GM21529 (cell line): Measurements from ENCODE around the gene LMCD1.

Experiments used
- ATAC-seq: cut with Tn5 transposase; IDR thresholded peaks from one replicate; pipeline ENCODE4 v1.9.1; 2021; ENCODE audit not compliant: unreplicated experiment

Gene LMCD1

GRCh38 chr3:8581806-8582445 is 80.3 kb downstream of the LMCD1 start:
- ATAC-seq, result no peak

DNA sequence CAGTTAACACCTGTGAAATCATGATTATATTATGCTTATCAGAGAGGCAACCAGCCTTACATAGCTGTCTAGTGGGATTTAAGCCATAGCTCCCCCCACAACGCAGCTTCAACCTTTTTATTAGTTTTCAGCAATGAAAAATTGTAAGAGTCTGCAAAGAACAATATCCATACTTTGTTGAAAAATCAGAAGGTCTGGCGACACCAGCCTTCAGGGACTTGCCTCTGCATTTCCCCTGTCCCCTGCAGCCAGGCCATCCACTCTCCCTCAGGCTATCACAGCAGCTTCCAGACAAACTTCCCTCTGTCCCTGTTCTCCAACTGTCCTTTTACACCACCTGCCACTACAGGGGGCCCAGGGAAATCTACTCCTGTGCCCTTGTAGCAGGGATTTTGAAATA is 83.0 kb downstream of the LMCD1 start:
- ATAC-seq, result no peak

DNA sequence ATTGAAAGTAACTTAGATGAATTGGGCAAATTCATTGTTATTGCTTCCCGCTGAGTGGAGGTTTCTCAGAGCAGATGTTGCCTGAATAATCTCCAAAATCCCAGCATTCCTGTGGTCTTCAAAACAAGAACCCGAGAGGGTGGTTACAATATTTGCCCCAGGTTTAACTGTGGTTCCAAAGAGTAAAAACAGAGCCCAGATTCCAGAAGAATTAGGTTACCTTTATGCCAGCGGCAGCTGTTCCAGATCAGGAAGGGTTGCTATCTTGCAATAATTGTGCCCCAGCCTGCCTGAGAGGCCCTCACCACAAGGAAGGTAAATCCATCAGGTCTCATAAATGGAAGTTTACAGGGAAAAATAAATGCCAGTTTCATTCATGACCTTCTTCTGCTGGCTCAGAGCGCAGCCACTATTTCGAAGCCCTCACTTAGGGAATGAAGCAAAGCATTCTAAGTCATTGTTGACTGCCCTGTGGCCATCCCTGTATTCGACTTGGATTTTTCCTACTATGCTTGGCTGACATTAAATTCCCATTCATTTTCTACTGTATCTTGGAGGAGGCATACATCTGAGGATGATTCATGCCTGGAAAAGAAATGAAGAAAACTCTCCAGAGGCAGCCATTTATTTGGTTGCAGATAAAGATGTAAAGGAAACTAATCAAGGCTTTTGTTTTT is 88.4 kb downstream of the LMCD1 start:
- no peak for ATAC-seq

DNA sequence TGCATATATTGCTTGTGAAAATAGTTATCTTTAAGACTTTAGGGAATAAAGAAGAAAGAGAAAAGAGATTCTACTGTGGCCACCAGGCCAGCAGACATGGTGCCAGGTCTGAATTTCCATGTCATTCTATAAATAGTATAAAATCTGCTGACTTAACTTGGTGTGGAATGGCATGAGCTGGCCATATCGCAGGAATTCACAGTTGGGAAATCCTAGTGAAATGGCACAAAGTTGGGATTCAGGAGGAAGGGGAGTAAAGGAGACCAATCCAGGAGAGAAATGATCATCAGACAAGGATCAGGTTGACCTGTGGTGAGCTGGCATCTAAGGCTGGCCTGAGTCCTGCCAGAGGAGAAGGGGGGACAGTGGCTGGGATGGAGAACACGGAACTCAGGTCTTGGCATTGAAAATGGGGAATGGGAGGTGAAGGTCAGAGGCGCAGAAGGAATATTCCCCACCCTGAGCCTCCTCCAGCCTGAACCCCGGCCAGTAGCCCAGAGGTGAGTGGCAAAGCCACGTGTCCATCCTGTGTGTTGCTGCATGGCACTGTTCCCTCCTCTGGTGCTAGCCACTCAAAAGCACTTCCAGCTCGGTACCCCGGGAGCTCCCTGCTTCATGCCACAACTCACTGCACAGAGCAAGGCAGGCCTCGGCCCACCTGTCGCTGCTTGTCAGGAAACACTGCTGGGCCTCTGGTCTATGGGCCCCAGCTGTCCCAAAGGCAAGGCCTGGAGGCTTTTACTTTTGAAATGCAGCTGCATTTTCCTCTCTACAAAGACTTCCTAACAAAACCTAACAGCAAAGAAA is 91.6 kb downstream of the LMCD1 start:
- no peak for ATAC-seq

DNA sequence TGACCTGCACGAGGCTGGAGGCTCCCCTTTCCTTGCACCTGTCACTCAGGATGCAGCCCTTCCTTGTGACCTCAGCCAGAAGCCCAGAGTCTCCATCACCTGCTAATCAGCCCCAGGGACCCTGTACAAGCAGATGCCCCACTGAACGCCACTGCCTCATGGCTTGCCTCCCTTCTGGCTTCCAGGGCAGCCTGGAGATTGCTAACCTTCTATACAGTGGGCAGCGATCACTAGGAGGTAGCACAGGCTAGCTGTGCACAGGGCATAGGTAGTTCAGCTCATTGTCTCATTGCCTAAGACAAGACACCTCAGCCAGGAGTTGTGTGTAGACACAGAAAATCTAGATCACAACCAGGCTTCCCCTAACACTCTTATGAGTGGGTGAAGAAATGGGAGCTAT is 93.6 kb downstream of the LMCD1 start:
- no peak for ATAC-seq

GRCh38 chr3:8595695-8596115 is 94.1 kb downstream of the LMCD1 start:
- no peak for ATAC-seq

GRCh38 chr3:8596321-8597218 is 94.9 kb downstream of the LMCD1 start:
- ATAC-seq, result no peak

GRCh38 chr3:8597219-8597853 is 95.7 kb downstream of the LMCD1 start:
- ATAC-seq, result no peak

GRCh38 chr3:8599146-8599545 is 97.5 kb downstream of the LMCD1 start:
- ATAC-seq, result no peak

GRCh38 chr3:8600457-8600856 is 98.8 kb downstream of the LMCD1 start:
- no peak for ATAC-seq

GRCh38 chr3:8603115-8603710 is 101.6 kb downstream of the LMCD1 start:
- no peak for ATAC-seq

- ATAC-seq, result no peak
These were observed 102.4 kb downstream of the LMCD1 start for GRCh38 chr3:8604006-8604405.

GRCh38 chr3:8604988-8605387 is 103.4 kb downstream of the LMCD1 start:
- ATAC-seq, result no peak

DNA sequence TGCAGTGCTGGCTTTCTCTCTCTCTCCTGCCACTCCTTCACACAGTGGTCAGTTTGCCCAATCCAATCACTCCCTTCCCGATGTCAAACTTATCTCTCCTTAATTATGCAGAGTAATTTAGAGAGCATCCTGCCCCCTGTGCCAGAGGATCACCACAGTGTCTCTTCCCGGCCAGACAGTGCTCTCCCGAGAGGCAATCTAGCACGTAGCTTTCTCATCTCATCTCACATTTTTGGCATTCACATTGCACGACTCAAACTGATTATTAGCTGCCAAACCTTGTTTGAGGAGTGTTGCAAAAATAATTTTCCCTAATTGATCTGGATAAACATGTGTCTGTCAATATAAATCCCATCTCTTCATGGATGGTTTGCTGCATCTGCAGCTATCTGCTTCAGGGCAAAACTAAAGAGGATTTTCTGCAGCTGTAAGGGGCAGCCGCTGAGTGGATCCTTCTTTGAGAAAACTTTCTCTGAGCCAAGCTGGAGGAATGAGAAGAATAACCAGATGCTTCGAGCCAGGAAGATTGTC is 105.1 kb downstream of the LMCD1 start:
- ATAC-seq, result no peak

DNA sequence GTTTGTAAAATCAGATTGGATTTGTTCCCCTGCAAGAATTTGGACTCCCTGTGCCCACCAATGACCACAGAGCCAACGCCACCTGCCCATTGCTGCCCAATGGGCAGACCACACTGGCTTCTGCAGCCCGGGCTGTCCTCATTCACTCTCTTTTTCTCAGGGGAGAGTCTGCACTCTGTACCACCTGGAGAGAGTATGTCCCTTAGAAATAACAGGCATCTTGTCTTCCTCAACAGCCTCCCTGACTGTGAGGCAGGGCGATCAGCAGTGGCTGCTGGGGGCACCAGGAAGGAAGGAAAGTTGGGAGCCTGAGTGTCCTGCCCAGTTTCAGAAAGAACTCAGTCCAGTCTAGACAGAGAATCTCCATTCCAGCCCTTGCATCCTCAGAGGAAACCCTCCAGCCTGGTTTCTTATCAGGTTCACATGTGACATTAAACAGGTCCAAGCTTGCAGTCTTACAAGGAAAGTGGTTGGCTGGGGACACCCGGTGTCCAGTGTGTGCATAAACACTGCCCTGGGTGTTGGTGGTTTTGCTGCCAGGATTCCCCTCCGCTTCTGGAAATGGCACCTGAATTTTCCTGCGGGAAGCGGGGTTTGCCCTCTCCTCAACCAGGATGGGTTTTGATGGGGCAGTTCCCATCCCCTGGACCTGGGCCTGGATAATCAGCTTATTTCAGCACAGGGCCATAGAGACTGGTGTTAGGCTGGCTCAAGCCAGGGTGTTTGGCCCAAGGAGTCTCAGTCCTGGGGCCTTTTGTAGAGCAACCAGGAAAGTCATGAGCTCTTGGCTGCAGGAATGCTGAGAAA is 105.8 kb downstream of the LMCD1 start:
- peak; percentile 67 for ATAC-seq

DNA sequence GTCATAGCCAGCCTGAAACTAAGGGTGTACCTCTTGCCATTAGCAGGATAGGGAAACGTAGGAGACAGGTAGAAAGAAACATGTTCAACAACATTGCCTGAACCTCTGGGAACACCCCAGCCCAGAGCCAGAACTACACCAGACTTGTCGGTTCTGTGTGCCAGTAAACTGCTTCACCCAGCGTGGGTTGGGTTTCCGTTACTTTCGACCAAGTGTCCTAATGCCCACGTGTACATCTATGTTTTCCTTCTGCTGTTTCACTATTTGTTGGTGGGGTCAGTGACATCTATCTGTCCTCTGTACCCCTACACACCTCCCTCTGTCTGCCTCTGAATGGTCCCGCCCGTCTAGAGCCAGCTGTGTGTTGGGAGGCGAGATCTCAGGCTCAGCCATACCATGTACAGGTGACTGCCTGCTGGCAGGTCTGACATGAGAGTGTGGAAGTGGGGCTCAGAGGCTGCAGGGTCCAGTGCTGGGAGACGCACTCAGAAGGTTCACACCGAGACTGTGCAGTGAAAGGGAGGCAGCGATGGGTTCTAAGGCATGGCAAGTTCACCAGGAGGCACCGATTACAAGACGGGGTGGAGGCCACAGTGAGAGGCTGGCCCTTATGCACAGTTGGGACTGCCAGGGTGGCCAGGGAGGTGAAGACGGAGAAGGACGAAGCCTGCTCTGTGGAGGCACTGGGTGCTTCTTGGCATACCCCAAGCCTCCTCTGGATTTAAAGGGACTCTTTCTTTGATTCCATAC is 106.6 kb downstream of the LMCD1 start:
- ATAC-seq, result no peak

GRCh38 chr3:8608791-8609467 is 107.3 kb downstream of the LMCD1 start:
- no peak for ATAC-seq

DNA sequence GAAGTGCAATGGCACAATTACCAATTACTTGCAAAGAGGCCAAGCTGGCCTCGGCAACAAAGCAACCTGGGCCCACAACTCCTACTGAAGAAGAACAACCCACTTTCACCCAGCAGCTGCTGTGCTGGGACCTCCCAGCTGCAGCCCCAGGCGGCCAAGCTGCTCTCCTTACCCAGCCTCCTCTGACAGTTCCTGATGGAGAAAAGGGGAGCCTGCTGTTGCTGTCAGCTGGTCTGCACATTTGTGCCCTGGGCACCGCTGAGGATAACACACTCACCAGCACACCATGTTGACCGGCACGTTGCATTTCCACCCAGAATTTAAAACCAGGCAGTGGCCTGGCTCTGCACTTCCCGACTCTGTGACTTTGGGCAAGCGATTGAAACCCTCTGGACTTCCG is 109.3 kb downstream of the LMCD1 start:
- no peak for ATAC-seq
